Fibroblast of skin of back (primary cell): ENCODE data around the gene ZNFX1.

Experiments used
- DNase-seq: peaks from one replicate; pipeline ENCODE4 v3.0.0-alpha.2; 2013

The ZNFX1 gene

DNA sequence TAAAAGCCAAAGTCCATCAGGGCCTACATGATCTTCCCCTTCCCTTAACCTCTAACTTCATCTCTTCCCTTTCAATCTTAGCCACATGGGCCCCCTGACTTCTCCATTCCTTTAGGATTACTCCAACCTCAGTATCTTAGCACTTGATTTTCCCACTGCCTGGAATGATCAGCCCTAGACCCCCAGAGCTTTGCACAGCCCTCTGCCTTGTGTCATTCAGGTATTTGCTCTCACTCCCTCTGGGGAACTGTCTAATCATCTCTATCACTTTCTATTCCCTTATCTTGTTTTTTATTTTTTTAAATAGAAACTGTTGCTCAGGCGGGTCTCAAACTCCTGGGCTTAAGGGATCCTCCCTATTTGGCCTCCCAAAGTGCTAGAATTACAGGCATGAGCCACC, 13.3 kb upstream of the ZNFX1 start:
- no peak for DNase-seq

DNA sequence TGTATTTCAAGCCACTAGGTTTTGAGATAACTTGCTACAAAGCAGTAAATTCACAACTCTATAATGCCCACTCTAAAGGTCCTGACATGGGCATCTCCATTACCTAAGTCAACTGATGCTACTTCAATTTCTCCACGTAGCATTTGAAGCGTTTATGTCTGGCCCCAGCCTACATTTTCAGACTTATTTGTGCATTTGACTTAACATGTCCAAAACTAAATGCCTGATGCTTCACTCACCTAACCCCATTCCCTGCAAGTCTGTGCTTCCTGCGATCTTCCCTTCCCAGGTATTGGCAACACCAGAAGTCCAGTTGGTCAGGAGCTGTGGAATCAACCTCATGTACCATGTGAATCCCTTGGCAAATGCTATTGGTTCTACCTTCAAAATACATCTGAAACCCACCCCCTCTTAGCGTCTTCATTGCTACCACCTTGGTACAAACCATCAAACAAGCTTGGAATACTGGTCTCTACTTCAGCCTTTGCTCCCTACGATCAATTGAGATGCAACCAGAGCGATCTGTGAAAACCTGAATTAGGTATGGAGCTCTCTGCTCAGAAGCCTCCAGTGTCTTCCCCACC, 12.8 kb upstream of the ZNFX1 start:
- DNase-seq: no peak

DNA sequence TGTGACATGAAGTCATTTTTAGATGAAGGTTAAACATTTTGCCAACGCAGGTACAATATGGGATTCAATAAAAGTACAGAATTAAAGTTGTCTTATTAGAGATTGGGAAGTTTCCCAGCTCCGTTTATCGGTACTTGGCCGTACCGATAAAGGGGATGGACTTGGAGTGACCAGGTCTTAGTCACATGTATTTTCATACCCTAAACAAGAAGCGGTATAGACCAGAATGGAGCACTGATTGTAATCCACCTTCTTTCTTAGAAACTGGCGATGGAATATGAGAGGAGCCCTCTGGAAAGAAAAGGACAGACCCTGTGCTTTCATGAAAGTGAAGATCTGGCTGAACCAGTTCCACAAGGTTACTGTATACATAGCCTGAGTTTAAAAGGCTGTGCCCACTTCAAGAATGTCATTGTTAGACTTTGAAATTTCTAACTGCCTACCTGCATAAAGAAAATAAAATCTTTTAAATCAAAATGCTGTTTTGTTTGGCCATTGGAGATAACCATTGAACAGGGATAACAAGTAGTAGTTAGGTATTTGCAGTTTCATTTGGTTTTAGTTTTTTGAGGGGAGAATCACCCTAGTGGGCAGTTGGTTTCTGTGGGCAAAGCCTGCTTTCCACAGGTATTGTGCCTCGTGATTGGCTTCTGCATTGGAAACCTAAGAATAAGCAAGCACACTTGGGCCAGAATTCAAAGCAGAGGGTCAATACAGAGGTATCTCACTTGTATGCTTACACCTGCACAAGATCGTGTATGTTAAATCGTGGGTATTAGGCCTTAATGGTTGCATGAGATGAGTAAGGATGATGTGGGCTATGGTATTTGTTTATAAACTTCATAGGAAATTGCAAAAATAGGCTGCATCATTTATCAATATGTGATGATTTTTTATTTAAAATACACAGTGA, 11.2 kb upstream of the ZNFX1 start:
- DNase-seq: no peak

DNA sequence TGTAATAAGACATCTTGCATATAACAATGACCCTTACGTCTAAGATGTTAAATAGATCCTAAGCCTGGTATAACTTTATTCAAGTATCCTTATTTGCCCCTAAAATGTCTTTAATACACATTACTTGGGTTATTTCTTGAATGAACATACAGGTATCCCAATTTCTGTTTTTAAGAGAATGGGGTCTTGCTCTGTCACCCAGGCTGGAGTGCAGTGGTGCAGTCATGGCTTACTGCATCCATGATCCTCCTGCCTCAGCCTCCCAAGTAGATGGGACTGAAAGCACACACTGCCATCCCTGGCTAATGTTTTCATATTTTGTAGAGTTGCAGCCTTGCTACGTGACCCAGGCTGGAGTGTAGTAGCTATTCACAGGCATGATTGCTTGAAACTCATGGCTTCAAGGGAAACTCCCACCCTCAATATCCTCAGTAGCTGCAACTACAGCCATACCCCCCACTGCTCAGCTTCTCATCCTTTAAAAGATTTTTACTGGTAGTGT, 10.4 kb upstream of the ZNFX1 start:
- DNase-seq: no peak

DNA sequence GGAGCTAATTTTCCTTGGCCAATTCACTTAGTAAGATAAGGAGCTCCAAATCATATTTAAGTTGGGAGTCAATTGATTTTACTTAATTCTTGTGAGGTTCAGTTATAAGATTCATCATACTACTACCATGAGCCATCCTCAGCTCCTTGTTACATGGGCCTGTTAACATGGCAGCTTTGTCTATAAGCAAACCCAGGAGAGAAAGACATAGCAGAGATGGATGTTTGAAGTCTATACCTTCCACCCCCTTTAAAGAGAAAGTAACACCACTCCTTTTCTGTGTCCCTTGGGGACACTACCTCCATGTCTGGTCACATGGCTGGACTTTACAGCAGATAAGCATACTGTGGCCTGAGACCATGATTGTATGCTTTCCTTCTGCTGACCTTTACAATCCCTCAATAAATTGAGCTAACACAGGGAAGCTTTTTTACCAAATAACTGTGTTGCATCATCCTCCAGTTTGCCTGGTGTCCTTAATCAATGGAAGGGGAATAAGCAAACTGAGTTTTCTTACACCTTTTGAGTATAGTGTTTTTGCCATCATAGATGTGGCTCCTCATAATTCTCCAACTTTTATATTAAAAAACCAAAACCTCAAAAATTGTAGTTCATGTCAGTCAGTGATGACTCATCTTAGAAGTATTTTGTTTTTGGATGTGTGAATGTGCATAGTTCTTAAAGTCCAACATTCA, 9.8 kb upstream of the ZNFX1 start:
- peak; percentile 80 for DNase-seq

DNA sequence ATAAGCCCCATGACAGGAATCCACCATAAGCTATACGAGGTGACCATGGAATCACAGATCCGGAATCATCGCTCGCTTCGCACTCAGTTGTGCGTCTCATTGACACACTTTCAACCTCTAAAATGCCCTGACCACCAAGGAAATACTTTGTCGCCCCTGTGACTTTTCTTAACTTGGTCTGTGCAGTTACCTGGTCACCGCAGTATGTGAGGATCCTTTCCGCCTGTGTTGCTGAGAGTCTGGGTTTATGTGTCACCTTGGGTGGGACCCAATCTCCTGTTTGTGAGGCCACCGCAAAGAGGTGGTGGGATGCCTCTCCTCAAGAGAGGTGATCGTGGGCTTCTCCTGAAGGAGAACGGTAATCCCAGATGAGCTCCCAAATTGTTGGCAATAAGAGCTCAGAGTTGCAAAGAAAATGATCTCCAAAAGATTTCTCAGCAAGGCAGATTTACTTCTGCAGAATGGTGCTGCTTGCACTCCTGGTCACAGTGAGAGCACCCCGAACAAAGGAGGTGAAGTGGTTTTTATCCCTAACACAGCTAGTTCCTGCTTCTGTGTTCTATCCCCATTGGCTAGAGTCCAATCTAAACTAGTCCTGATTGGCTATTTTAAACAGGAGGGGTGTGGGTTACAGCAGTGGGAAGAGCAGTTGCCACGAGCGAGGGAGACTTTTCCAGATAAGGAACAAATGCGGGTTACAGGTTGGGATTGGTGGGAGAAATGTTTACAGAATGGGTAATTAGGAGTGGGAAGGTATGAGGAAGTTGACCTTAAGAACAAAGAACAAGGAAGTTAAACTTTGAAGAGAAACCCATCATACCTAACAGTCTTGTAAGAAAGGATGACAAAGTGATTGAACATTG, 9.1 kb upstream of the ZNFX1 start:
- DNase-seq: no peak

DNA sequence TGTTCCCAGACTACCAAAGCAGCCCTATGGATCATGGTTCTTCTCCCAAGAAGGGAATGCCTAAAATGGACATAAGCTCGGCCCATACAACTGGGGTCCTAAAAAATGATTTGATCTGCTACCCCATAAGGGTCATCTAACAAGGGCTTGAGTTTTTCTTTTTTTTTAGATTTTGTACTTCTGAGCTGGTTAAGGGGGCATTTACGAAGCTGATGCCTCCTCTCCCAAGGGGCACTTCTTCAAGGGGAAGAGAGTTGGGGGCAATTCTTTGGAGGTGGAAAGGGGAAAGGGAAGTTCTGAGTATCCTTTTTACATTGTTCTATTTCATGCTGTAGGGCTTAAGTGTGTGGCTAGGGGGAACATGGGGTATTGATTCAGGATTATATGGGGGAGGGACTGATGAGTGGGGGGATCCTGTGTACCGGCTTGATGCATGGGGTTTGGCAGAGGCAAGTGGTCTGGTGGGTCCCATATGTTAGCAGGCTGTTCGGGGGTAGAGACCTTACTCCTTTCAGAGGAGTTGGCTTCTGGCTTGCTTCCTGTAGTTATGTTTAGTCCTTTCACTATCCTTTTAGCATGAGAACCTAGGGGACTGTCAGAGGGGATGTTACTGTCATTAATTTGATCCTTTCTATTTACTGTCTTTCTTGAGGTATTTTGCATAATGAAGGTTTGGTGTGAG, 8.1 kb upstream of the ZNFX1 start:
- no peak for DNase-seq

DNA sequence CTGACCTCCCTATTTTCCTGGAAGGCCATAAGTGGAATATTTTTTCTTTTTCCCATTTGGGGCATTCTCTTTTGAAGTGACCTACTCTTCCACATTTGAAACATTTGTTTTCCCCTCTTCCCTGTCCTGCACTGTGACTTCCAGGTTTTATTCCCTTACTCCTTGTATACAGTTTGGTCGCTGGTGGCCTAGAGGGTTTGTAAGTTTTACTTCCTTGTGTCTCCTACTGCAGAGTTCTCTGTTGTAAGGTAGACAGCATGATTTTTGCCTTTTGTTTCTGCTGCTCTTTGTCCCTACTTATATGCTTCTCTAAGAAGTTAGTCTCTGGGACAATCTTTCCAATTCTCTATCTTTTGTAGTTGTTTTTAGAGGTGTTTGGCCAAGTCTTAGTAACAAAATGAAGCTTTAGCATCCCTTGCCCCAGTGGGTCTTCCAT, 7.4 kb upstream of the ZNFX1 start:
- DNase-seq: no peak

DNA sequence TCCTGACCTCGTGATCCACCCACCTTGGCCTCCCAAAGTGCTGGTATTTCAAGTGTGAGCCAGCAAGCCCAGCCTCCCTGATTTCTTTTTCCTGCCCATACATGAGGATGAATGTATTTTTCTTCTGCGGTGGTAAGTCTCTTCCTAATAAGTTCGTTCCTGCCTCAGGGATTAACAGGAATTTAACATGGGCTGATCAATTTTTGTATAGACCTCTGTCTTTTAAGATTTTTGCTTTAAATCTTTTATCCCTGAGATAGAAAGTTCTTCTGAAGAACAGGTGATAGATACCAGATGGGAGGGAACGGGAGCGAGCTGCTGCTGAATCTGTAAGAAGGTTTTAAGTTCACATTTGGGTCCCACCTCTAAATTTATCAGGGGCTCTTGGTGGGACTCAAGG, 7.0 kb upstream of the ZNFX1 start:
- no peak for DNase-seq

DNA sequence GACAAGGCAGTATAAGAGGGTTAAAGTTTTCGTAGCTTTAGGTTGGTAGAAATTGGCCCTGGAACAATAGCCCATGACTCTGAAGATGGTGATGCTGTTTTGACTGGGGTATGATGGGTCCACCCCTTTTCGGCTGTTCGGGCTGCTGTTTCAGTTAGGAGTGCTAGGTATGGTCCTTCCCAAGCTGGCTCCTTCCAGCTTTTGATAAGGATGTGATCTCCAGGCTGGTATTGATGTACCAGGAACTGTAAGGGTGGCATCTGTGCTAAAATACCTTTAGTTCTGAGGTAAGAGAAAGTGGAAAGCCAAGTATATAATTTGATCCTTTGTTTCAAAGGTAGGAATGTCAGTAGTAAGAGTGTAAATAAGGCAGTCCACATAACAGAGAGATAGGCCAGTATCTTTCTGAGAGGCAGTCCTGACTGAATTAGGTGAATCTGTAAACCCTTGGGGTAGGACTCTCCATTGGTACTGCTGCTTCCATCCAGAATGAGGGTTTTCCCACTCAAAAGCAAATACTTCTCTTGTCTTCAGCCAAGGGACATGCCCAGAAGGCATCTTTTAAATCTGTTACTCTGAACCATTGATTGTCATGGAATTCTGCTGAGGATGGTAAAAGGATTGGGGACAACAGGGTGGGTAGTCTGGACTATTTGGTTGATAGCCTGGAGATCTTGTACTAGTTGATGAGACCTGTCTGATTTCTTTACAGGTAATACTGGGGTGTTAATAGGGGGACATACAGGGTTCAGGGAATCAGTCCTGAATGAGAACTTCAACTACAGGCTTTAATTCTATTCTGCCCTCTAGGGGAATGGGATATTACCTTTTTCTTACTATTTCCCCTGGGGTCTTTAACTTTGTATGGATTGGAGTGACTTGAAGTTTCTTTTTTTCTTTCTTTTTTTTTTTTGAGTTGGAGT, 6.1 kb upstream of the ZNFX1 start:
- no peak for DNase-seq

DNA sequence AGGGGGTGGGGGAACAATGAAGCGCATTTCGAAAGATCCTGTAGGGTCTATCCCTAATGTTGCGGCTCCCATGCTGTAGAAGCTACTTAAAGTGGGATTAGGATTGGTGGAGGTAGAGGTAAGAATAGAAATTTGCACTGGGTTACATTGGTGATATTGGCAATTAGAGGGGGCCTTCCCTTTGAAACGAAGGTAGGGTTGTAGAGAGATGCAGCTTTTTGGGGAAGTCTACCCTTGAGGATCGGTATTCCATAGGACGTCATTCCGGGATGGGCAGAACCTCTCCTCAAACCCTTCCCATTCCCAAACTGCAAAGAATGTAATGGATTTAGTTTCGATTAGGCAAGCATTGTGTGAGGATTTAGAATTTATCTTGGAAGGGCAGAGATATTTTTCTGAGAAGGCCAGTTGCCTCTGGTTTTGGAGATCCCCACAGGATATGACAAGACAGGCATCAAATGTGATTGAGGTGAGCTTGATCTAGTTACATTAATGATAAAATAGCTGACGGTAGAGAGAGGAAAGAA, 5.4 kb upstream of the ZNFX1 start:
- no peak for DNase-seq

DNA sequence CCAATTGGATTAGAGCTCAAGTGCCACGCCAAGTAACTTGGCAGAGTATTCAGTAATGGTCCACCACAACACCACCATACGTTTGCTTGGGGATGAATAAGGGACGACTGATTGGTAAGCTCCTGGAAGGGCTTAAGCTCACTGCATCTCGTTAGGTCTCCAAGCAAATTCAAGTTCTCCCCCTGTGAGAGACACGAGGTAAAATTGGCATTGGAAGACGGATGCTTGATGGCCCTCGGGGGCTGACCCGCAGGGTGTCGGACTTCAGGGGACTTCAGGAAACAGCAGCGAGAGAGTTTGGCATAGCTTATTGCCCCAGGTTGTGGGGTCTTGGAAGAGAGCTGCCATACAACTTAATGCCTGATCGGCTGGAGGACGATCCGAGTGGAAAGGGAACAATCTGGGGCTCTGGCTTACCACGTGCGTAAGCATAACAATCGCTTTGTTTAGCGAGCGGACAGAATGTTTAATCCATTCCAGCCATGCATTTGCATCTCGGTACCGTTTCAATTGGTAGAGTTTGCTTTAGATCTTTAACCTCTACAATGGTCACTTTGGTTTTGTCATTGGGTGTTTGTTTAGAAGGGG, 4.8 kb upstream of the ZNFX1 start:
- DNase-seq: no peak

DNA sequence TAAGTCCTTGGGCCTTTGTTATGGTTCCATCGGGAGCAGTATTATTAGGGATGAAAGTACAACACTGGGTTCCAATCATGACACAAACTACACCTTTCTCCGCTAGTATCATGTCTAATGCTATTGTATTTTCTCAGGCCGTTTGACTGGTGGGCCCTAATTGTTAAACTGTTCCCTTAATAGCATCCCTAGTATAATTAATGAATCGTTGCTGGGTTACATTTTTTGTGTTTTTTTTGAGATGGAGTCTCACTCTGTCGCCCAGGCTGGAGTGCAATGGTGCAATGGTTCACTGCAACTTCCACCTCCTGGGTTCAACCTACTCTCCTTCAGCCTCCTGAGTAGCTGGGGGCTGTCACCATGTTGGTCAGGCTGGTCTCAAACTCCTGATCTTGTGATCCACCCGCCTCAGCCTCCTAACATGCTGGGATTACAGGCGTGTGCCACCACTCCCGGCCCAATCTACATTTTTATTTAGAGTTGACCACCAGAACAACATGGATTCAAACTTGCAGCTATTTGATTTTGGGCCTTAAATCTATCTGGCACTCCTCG, 4.1 kb upstream of the ZNFX1 start:
- DNase-seq: no peak

DNA sequence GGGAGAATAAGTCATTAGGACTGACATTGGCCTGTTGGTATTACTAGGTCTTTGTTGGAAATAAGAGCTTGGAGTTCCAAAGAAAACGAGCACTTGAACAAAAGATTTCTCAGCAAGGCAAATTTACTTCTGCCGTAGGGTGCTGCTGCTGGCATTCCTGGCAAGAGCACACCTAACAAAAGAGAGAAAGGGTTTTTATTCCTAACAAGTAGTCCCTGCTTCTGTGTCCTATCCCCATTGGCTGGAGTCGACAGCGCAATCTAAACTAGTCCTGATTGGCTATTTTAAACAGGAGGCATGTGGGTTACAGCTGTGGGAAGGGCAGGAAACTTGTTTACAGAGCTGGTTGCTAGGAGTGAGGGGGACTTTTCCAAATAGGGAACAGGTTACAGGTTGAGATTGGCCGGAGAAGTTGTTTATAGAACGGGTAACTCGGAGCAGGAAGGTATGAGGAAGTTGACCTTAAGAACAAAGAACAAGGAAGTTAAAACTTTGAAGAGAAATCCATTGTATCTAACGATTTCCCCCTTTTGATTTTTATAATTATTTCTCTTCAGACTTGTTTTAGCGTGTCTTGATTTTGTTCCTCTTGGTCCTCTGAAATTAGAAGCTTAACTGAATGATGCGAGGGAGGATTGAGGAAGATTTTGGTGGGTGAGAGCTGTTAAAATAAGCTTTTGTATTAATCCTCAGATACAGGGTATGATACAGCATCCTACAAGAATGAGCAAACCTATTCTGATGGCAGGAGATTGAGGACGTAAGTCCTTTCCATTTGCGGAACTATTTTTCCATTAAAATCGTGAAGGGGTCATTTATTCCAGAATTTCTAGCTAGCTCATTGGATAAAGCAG, 3.4 kb upstream of the ZNFX1 start:
- no peak for DNase-seq

DNA sequence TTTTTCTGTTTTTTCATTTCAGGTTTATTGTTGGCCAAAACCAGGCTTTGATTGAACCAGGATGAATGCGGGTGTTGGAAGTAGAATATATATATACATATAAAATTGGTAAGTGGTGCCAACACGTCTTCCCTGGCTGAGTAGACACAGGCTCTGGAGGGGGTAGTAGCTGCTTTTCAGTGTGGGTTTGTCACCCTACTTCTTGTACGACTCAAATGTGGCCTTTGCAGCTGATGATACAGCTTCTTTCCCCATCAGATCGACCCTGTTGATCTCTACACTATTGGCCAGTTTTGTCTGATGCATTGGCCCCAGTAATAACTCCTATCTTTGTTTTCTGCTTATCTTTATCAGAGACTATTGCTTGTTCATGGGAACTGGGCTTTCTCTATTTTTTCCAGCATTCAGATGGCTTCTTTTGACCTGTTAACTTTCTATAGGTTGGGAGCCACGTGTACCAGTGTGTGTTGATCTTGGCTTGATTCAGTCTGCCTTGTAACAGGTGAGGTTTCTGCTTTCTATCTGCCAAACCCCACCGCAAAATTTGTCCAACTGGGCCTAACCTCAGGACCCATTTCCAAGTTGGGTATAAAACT, 2.7 kb upstream of the ZNFX1 start:
- no peak for DNase-seq

DNA sequence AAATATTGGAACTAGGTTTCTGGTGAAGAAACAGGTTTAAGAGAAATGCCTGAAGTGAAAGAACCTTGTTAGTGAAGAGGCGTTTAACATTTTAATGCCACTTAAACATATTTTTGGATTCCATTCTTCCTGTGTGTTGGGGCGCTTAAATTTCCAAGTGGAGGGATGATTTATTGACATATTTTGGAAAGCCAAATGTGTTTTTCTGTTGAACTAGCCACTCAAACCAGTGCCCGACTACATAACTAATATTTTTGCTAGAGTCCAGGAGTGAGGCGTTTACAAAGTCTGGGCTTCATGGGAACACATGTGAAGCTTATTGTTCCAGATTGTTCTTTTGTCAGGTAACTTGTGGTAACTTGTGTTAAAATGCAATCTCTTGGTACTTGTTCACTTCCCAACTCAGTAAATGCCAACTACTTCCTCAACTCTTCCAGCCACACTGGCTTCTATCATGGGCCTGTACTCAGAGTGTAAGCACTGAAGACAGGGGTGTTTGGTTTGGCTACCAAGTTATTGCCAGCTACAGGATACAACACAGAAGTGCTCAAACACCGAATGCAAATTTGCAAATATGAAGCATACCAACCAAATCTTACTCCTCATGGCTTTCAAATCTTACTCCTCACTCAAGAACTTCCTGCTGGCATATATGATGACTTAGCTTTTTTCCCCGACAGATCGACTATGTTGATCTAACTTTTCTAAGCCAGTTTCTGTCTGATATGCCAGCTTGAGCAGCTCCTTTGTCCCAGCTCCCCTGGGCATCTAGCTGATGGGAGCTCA, 2.0 kb upstream of the ZNFX1 start:
- no peak for DNase-seq
